PFSK-1 (cell line): ENCODE data around the gene PRLR.

Experiments
- FOXP2 ChIP-seq: optimal IDR thresholded peaks from 2 replicates; pipeline ENCODE3; 2011; ENCODE audit warnings: borderline replicate concordance, control low read depth, inconsistent platforms; ENCODE audit not compliant: insufficient read depth; ENCODE audit errors: extremely low read length, extremely low read depth
- POLR2AphosphoS5 ChIP-seq: IDR thresholded peaks from 2 replicates; pipeline ENCODE4 v1.6.1; 2012; ENCODE audit warnings: low read depth, mild to moderate bottlenecking, control low read depth, low read length, moderate library complexity
- SIN3A ChIP-seq: IDR thresholded peaks from 2 replicates; pipeline ENCODE4 v1.6.1; 2012; ENCODE audit warnings: mild to moderate bottlenecking, low read length, moderate library complexity, borderline replicate concordance; ENCODE audit not compliant: insufficient read depth
- TF ChIP-seq, protein P1 (sequence below), 2 experiments: IDR thresholded peaks; 2 replicates each; pipeline versions ENCODE4 v1.6.1 to v1.8.0; 2011 to 2012; ENCODE audit warnings: low read depth in 2 of 2, low read length in 2 of 2, control low read depth in 1 of 2, inconsistent platforms in 1 of 2, mild to moderate bottlenecking in 1 of 2, moderate library complexity in 1 of 2; ENCODE audit not compliant: insufficient read depth in 1 of 2

- TF ChIP-seq POLR2AphosphoS5 (no peak), SIN3A (no peak), FOXP2 (no peak)
- TF ChIP-seq, protein P1, sequence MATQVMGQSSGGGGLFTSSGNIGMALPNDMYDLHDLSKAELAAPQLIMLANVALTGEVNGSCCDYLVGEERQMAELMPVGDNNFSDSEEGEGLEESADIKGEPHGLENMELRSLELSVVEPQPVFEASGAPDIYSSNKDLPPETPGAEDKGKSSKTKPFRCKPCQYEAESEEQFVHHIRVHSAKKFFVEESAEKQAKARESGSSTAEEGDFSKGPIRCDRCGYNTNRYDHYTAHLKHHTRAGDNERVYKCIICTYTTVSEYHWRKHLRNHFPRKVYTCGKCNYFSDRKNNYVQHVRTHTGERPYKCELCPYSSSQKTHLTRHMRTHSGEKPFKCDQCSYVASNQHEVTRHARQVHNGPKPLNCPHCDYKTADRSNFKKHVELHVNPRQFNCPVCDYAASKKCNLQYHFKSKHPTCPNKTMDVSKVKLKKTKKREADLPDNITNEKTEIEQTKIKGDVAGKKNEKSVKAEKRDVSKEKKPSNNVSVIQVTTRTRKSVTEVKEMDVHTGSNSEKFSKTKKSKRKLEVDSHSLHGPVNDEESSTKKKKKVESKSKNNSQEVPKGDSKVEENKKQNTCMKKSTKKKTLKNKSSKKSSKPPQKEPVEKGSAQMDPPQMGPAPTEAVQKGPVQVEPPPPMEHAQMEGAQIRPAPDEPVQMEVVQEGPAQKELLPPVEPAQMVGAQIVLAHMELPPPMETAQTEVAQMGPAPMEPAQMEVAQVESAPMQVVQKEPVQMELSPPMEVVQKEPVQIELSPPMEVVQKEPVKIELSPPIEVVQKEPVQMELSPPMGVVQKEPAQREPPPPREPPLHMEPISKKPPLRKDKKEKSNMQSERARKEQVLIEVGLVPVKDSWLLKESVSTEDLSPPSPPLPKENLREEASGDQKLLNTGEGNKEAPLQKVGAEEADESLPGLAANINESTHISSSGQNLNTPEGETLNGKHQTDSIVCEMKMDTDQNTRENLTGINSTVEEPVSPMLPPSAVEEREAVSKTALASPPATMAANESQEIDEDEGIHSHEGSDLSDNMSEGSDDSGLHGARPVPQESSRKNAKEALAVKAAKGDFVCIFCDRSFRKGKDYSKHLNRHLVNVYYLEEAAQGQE (IDR thresholded peaks at IDR 0.05; ENCODE audit: insufficient read depth in 1 of 2, low read depth in 2 of 2, low read length in 2 of 2): no peak
Observed at GRCh38 chr5:35023391-35024178, 206.7 kb downstream of the PRLR start.
